Ascending aorta (tissue), 2 donors: ENCODE results near the gene SLC34A1. TPM values are rescaled to one million over a fixed set of nuclear protein-coding genes. Genes with fewer than 3 reads are reported as not detected.
"Not testable (repeated sequence)": the region's sequence is repeated elsewhere in the genome, so short reads cannot be mapped to it uniquely, and the experiment has no call there.

Experiments
- DNase-seq, 2 donors: peaks; one replicate each; pipeline ENCODE4 v3.0.0-alpha.2; 2019; ENCODE audit warnings: low spot score in 2 of 2
- H3K27ac ChIP-seq, 2 donors: fragments of 200-600 bp; sonication (generic); one replicate each; pipeline ENCODE4 v1.5.1; 2016 to 2017; ENCODE audit warnings: mild to moderate bottlenecking in 1 of 2
- H3K27me3 ChIP-seq: fragments of 200-600 bp; sonication (generic); one replicate; pipeline ENCODE4 v1.5.1; 2017
- H3K36me3 ChIP-seq, 2 donors: fragments of 200-600 bp; sonication (generic); one replicate each; pipeline ENCODE4 v1.5.1; 2016
- H3K4me1 ChIP-seq, 2 donors: fragments of 200-600 bp; sonication (generic); one replicate each; pipeline ENCODE4 v1.5.1; 2016 to 2017; ENCODE audit warnings: mild to moderate bottlenecking in 1 of 2
- H3K4me3 ChIP-seq, 2 donors: fragments of 200-600 bp; sonication (generic); one replicate each; pipeline ENCODE4 v1.5.1; 2016 to 2017; ENCODE audit warnings: mild to moderate bottlenecking in 1 of 2
- H3K9me3 ChIP-seq, 2 donors: fragments of 200-600 bp; sonication (generic); one replicate each; pipeline ENCODE4 v1.5.1; 2016
- intact Hi-C: fragments of 100-400 bp; cut with DNase I; formaldehyde crosslinking; loops from one replicate; pipeline ENCODE4 v1.15.1; 2023
- total RNA-seq: library from RNA; depleted of rRNA; stranded (reverse); fragments of >200 nt; gene quantifications from one replicate; pipeline ENCODE4 v1.1.0, GENCODE V29; 2016
- TF ChIP-seq, protein P1 (sequence below), 3 experiments: fragments of 200-600 bp in 2 of 3; fragments of 450-650 bp in 1 of 3; sonication (generic) in 2 of 3; IDR thresholded peaks; one replicate each; pipeline ENCODE4 v1.5.1; 2016 to 2019; ENCODE audit warnings: antibody characterized with exemption in 3 of 3, mild to moderate bottlenecking in 1 of 3, moderate library complexity in 1 of 3

SLC34A1 gene
- total RNA-seq, 1 donor from 2014 or later, result not detected

DNA sequence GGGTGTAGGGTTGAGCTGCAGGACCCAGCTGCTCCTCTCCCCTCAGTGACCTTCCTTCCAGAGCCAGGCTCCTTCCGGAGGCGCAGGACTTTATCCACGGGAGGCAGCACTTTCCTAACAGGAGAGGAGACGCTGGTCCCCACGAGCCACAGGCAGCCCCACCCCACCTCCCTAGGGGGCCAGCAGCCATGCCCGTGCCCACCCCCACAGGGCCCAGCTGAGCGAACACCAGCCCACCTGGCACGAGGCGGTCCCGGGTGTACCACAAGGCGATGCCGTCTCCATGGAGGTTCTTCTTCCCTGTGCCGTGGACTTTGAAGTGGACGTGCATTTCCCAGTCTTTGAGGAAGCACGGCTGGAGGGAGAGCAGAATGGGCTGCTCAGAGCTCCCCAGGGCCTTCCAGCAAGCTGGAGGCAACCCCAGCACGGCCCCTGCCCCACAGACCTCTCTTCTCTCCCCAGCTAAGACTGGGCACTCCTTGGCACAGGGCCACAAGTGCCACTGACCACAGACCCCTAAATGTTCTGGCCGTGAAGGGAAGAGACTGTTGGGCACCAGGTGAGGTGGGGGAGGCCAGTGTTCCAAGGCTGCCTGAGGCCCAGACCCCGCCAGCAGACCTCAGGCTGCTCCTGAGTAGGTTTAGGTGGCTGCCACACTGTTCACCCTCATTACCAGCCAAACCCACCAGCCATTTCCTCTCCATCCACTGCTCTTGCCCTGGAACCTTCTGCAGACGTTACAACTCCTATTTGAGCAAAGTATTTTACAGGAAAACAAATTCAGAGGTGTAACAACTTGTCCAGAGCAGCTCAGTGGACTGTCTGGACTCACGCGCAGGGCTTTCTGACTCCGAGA, 45.8 kb upstream of the SLC34A1 start:
- Histone ChIP-seq H3K27ac (no peak overlapping the region), H3K9me3 (no peaks in the 10 kb centered on the region), H3K27me3 (no peaks in the 10 kb centered on the region), H3K4me1 (no peaks in the 10 kb centered on the region), H3K36me3 (peaks cover 60 to 74% of the 10 kb centered on the region in 2 donors), H3K4me3 (no peak overlapping the region)
- intact Hi-C loops, result no loop called here
- TF ChIP-seq, protein P1, sequence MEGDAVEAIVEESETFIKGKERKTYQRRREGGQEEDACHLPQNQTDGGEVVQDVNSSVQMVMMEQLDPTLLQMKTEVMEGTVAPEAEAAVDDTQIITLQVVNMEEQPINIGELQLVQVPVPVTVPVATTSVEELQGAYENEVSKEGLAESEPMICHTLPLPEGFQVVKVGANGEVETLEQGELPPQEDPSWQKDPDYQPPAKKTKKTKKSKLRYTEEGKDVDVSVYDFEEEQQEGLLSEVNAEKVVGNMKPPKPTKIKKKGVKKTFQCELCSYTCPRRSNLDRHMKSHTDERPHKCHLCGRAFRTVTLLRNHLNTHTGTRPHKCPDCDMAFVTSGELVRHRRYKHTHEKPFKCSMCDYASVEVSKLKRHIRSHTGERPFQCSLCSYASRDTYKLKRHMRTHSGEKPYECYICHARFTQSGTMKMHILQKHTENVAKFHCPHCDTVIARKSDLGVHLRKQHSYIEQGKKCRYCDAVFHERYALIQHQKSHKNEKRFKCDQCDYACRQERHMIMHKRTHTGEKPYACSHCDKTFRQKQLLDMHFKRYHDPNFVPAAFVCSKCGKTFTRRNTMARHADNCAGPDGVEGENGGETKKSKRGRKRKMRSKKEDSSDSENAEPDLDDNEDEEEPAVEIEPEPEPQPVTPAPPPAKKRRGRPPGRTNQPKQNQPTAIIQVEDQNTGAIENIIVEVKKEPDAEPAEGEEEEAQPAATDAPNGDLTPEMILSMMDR (IDR thresholded peaks at IDR 0.05), result no peak
- DNase-seq, result no peak

DNA sequence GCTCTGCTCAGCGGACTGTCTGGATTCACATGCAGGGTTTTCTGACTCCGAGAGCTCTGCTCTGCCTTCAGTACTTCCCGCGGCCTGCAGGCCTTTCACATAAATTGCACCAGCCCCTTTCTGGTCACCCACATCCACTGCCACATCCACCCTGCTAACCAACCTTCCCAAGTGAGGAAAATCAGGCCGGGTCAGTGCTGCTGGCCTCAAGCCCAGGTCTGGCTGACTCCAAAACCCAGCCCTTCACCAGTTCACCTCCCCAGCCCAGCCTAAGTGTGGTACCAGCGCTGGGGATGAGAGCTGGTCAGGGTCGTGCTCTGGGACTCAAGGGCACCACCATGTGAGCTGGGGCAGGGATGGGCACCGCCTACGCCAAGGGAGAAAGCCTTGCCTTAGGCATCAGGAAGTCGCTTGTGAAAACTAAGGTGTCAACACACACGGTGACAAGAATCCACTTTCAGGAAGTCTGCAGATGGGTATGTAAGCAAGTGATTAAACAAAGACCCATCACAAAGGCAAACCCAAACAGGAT, 45.1 kb upstream of the SLC34A1 start:
- H3K9me3 ChIP-seq, result no peaks in the 10 kb centered on the region
- peaks cover 53 to 67% of the 10 kb centered on the region in 2 donors for H3K36me3 ChIP-seq
- no peaks in the 10 kb centered on the region for H3K4me1 ChIP-seq
- H3K4me3 ChIP-seq, result no peak overlapping the region
- DNase-seq, result no peak
- TF ChIP-seq, protein P1 (IDR thresholded peaks at IDR 0.05), result no peak
- intact Hi-C loops, result no loop called here
- H3K27me3 ChIP-seq, result no peaks in the 10 kb centered on the region
- no peak overlapping the region for H3K27ac ChIP-seq

- H3K9me3 ChIP-seq, H3K4me3 ChIP-seq, H3K4me1 ChIP-seq, H3K27me3 ChIP-seq, H3K27ac ChIP-seq, DNase-seq, intact Hi-C loops: not testable (repeated sequence)
- H3K36me3 ChIP-seq, result peaks cover 22 to 39% of the 10 kb centered on the region in 2 donors
Measured at GRCh38 chr5:177343000-177343399, 41.2 kb upstream of the SLC34A1 start.

- intact Hi-C loops, result no loop called here
- H3K9me3 ChIP-seq, result no peaks in the 10 kb centered on the region
- H3K27me3 ChIP-seq, result no peaks in the 10 kb centered on the region
- H3K27ac ChIP-seq, result no peak overlapping the region
- H3K4me1 ChIP-seq, result peaks cover 0 to 6% of the 10 kb centered on the region in 2 donors
- DNase-seq, result no peak
- H3K4me3 ChIP-seq, result no peak overlapping the region
- TF ChIP-seq, protein P1 (IDR thresholded peaks at IDR 0.05), result no peak
- peaks cover 16 to 31% of the 10 kb centered on the region in 2 donors for H3K36me3 ChIP-seq
Measured at GRCh38 chr5:177343777-177344176, 40.5 kb upstream of the SLC34A1 start.

DNA sequence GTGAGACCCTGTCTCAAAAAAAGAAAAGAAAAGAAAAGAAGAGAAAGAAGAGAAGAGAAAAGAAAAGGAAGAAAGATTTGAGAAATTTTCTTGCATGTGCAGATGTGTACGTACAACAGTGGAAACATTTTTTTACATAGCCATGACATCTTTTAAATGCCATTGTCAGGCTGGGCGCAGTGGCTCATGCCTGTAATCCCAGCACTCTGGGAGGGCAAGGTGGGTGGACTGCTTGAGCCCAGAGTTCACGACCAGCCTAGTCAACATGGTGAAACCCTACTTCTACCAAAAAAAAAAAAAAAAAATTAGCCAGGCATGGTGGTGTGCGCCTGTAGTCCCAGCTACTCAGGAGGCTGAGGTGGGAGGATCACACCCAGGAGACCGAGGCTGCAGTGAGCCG, 39.3 kb upstream of the SLC34A1 start:
- no peak overlapping the region for H3K4me3 ChIP-seq
- H3K36me3 ChIP-seq, result peaks cover 16 to 27% of the 10 kb centered on the region in 2 donors
- H3K27ac ChIP-seq, result no peak overlapping the region
- intact Hi-C loops, result no loop called here
- H3K27me3 ChIP-seq, result no peaks in the 10 kb centered on the region
- H3K9me3 ChIP-seq, result no peaks in the 10 kb centered on the region
- TF ChIP-seq, protein P1 (IDR thresholded peaks at IDR 0.05), result no peak
- DNase-seq, result no peak
- H3K4me1 ChIP-seq, result peaks cover 0 to 12% of the 10 kb centered on the region in 2 donors

DNA sequence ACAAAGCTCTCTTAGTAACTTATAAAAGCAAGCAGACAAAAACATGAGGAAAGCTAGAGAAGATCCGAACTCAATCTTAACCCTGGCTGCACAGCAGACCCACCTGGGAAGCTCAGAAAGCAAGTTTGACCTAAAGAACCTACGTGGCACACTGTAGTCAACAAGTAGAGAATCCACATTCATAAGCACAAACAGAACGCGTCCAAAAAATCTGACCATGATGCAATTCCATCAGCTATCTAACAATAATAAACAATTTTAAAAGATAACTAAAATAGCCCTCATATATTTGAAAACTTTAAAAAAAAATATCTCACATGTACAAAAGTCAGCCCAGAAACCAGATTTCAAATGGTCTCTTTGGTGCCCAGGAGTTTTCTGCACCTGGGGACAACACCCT, 37.4 kb upstream of the SLC34A1 start:
- DNase-seq, result no peak
- Histone ChIP-seq H3K4me3 (no peak overlapping the region), H3K36me3 (peaks cover 10 to 20% of the 10 kb centered on the region in 2 donors), H3K27ac (no peak overlapping the region), H3K4me1 (peaks cover 7 to 21% of the 10 kb centered on the region in 2 donors), H3K9me3 (no peaks in the 10 kb centered on the region), H3K27me3 (no peaks in the 10 kb centered on the region)
- TF ChIP-seq, protein P1 (IDR thresholded peaks at IDR 0.05), result no peak
- intact Hi-C loops, result no loop called here
